GM10248 (cell line): Measurements from ENCODE around the gene CFAP299.

Experiments used
- CTCF ChIA-PET: fragments of 300-600 bp; sonication (Branson Sonifier 250); formaldehyde crosslinking; extraction: SDS; loops from one replicate; lab custom pipeline; 2021; ENCODE audit warnings: antibody characterized with exemption; lab: Yijun Ruan, JAX
- POLR2A ChIA-PET: fragments of 350-650 bp; sonication (Branson Sonifier 250); formaldehyde crosslinking; extraction: SDS; loops from one replicate; lab custom pipeline; 2020; ENCODE audit warnings: antibody characterized with exemption; lab: Yijun Ruan, JAX
- DNase-seq: peaks from one replicate; pipeline ENCODE4 v3.0.0; 2012; ENCODE audit errors: extremely low spot score
- TF ChIP-seq, protein P1 (sequence below): IDR thresholded peaks from 2 replicates; pipeline ENCODE4 v1.5.1; 2012; ENCODE audit warnings: mild to moderate bottlenecking, low read depth; ENCODE audit errors: extremely low read depth, missing control alignments, control extremely low read depth

The CFAP299 gene

DNA sequence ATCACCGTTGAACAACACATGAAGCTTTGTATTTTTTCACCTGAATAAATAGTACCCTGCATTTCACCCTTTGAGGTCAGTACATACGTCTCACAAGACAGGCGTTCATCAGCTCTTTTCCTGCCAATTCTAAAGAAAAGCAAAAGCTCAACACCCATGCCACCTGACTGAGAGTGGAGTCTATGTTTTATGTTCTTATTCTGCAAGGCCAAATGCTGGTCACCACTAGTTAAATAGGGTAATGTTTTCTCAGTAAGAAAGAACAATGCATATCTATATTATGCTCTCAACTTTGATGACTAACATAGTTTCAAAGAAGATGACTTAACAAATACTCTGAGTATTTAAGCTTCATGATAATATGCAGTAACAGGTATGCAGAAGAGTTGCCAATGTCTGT, 358.6 kb downstream of the CFAP299 start:
- POLR2A ChIA-PET, result no interaction called here
- TF ChIP-seq, protein P1, sequence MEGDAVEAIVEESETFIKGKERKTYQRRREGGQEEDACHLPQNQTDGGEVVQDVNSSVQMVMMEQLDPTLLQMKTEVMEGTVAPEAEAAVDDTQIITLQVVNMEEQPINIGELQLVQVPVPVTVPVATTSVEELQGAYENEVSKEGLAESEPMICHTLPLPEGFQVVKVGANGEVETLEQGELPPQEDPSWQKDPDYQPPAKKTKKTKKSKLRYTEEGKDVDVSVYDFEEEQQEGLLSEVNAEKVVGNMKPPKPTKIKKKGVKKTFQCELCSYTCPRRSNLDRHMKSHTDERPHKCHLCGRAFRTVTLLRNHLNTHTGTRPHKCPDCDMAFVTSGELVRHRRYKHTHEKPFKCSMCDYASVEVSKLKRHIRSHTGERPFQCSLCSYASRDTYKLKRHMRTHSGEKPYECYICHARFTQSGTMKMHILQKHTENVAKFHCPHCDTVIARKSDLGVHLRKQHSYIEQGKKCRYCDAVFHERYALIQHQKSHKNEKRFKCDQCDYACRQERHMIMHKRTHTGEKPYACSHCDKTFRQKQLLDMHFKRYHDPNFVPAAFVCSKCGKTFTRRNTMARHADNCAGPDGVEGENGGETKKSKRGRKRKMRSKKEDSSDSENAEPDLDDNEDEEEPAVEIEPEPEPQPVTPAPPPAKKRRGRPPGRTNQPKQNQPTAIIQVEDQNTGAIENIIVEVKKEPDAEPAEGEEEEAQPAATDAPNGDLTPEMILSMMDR, result no peak
- DNase-seq, result no peak
- CTCF ChIA-PET, result interaction anchor here (1.0 to 1.9 kb wide), 2 partner anchors 9 to 18 kb away, joined by 3 to 5 read pairs; no protein-coding TSS in a partner anchor

GRCh38 chr4:80705311-80705710, 369.8 kb downstream of the CFAP299 start:
- TF ChIP-seq, protein P1, result no peak
- CTCF ChIA-PET, result no interaction called here
- no peak for DNase-seq
- POLR2A ChIA-PET, result no interaction called here

GRCh38 chr4:80709082-80709869, 373.7 kb downstream of the CFAP299 start:
- POLR2A ChIA-PET, result no interaction called here
- DNase-seq, result no peak
- TF ChIP-seq, protein P1, result no peak
- CTCF ChIA-PET, result interaction anchor here (1.5 kb wide), 1 partner anchor 24 kb away, joined by 3 read pairs; no protein-coding TSS in a partner anchor

GRCh38 chr4:80710748-80711451, 375.4 kb downstream of the CFAP299 start:
- TF ChIP-seq, protein P1, result no peak
- CTCF ChIA-PET, result interaction anchor here (0.7 to 1.6 kb wide), 3 partner anchors 10 to 413 kb away, joined by 3 read pairs; no protein-coding TSS in a partner anchor
- POLR2A ChIA-PET, result no interaction called here
- no peak for DNase-seq

GRCh38 chr4:80711956-80712355, 376.4 kb downstream of the CFAP299 start:
- TF ChIP-seq, protein P1, result no peak
- no peak for DNase-seq
- ChIA-PET CTCF (interaction anchor here (0.6 to 1.6 kb wide), 5 partner anchors 16 to 278 kb away, joined by 3 read pairs; no protein-coding TSS in a partner anchor), POLR2A (no interaction called here)

DNA sequence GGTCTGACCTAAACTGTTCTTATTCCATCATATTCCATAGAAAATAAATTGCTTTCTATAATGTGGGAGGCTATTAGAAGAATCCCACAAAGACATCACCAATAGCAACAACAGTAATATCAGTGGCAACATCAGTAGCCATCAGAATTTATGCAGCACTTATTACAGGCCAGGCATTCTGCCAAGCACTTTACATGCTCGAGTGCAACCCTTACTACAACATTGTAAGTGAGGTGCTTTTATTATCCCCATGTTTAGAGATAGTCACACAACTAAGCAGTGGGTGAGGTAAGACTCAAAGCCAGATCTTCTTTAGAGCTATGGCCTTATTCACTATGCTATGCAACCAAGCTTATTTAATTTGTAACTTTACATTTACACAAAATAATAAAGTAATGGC, 377.9 kb downstream of the CFAP299 start:
- CTCF ChIA-PET, result interaction anchor here (1.5 kb wide), 1 partner anchor 49 kb away, joined by 3 read pairs; no protein-coding TSS in a partner anchor
- TF ChIP-seq, protein P1, result no peak
- POLR2A ChIA-PET, result no interaction called here
- no peak for DNase-seq
